Lower leg skin (tissue), 3 donors: ENCODE data around the gene PLD1.

Experiments
- CTCF ChIP-seq, 3 donors: fragments of 450-650 bp; IDR thresholded peaks; one replicate each; pipeline ENCODE4 v1.5.1; 2016; ENCODE audit warnings: antibody characterized with exemption in 3 of 3, mild to moderate bottlenecking in 3 of 3, moderate library complexity in 2 of 3
- POLR2A ChIP-seq, 2 donors: fragments of 450-650 bp; IDR thresholded peaks; one replicate each; pipeline ENCODE4 v1.6.1; 2016 to 2017; ENCODE audit warnings: antibody characterized with exemption in 2 of 2, mild to moderate bottlenecking in 1 of 2, moderate library complexity in 1 of 2

GRCh38 chr3:171854649-171855305, 44.5 kb upstream of the PLD1 start:
- TF ChIP-seq CTCF (IDR thresholded peaks at IDR 0.05) (no peak), POLR2A (IDR thresholded peaks at IDR 0.05) (no peak)
